ENCODE results near the gene CCDC158.
"Not testable (repeated sequence)": the region's sequence is repeated elsewhere in the genome, so short reads cannot be mapped to it uniquely, and the experiment has no call there.

CCDC158 gene

GRCh38 chr4:76282941-76283689 lies 137.8 kb downstream of the CCDC158 start:
- DNase-seq (ENCODE audit: insufficient read length, low spot score), result no peak

DNA sequence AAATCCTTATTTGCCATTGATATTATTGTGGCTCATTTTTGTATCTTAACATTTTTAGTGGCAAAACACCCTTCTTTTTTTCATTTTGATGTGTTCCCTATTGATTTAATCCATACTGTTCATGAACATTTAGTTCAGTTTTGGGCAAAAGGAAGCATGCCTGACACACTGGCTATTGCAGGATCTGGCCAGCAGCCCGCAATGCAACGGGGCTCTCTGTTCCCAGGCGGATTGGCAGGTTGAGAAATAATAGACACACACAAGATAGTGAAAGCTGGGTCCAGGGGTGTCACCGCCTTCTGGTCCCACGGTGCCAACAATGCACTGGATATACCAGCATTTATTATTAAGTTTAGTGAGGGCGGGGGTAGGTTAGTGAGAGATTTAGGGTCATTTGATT lies 139.3 kb downstream of the CCDC158 start:
- FAIRE-seq; DNase-seq (ENCODE audit: insufficient read length, low spot score): not testable (repeated sequence)

More at GRCh38 chr4:76282941-76283689, 137.8 kb downstream of the CCDC158 start:
- FAIRE-seq, result no peak

DNA sequence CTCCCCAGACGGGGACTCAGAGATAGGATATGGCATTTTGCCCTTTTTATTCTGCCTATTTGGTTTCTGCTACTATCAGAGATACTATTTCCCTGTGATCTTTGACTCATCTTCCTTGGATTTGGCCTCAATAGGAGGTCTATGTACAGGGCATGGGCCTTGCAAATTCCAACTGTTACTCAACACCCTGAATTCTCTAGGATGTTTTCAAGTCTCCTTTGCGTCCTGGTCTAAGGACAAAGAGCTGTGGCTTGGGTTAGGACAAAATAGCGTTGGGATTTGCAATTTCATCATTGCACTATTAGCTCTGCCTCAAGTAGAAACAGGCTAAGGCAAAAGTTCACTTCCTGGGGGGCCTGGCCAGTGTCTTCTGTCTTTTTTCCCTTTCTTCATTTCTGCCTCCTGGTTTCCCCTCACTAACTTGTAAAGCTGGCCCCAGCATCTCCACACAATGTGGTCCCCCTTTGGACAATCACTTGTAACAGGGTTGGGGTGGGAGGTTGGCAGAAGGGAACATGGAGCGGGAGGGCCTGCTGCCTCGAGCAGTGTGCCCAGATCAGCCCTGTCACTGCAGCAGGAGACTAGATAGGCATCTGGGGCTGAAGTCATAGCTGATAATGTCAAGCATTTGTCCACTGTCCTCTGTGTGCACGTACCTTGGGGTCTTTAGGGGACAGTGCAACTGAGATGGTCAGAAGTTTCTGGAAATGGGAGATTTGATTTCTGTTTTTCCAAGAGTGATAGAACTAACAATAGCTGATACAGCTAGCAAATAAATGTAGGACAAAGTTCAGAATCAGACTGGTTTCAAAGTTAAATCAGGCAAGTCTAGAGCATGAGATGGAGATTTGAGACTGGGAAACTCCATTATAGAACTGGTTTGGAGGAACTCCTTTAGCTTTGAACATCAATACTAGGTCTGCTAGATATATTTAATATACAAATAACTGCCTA lies 140.2 kb downstream of the CCDC158 start:
- DNase-seq (ENCODE audit: insufficient read length, low spot score) (no peak), FAIRE-seq (no peak)

DNA sequence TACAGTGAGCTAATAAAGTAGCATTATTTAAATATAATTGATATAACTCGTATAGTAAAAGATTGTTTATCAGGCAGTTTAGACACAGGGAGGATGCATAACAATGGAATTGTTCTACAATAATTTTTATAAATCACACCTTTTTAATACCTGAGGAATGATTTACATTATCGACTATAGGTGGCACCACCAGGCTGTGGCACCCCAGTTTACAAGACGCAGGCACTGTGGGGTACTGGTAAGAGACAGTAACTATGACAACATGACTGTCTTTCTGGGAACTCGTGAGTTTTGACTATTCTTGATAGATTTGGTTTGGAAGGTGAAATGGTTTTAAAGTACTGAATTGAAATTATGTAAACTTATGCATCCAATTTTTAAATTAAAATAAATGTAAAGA lies 141.5 kb downstream of the CCDC158 start:
- FAIRE-seq (no peak), DNase-seq (ENCODE audit: insufficient read length, low spot score) (no peak)

DNA sequence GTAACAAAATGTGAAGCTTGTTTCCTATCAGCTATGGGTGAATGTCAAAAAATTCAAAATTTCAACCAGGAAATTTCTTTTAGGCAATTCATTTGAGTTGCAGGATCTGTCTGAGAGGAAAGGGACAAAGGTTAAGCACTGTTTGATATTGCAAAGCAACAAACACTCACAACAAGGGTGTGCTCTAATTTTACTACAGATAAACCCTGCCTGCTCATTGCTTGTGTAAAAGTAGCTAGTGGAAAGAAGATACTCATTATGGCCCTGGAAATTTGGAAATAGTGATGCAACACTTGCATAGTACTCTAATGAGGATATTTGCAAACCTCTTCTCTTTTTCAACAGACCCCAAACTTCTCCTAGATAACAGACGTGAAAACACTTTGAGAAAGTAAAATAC lies 142.4 kb downstream of the CCDC158 start:
- DNase-seq (ENCODE audit: insufficient read length, low spot score), result no peak
- FAIRE-seq, result no peak

GRCh38 chr4:76277667-76278066 lies 143.3 kb downstream of the CCDC158 start:
- DNase-seq (ENCODE audit: insufficient read length, low spot score) (no peak), FAIRE-seq (no peak)

DNA sequence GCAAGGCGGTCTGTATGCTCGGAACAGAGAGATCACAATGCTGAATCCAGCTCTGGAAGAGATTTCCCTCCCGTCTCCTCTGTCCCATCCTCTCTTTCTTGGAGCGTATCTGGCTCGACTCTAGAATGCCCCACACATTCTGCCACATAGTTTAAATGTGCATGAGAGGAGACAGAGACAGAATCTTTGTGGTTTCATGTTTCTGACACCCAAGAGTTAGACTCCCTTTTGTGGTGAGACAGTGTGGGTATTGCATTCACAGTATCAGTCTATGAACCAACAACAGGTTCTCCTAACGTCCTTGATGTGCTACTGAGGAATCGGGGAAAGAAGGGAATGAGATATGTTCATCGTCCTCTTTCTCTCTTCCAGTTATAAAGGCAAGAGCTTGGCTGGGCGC lies 144.1 kb downstream of the CCDC158 start:
- no peak for DNase-seq (ENCODE audit: insufficient read length, low spot score)
- no peak for FAIRE-seq

GRCh38 chr4:76275486-76276124 lies 145.3 kb downstream of the CCDC158 start:
- DNase-seq (ENCODE audit: insufficient read length, low spot score), result no peak
- FAIRE-seq, result no peak

GRCh38 chr4:76272999-76273398 lies 147.9 kb downstream of the CCDC158 start:
- FAIRE-seq (no peak), DNase-seq (ENCODE audit: insufficient read length, low spot score) (no peak)

DNA sequence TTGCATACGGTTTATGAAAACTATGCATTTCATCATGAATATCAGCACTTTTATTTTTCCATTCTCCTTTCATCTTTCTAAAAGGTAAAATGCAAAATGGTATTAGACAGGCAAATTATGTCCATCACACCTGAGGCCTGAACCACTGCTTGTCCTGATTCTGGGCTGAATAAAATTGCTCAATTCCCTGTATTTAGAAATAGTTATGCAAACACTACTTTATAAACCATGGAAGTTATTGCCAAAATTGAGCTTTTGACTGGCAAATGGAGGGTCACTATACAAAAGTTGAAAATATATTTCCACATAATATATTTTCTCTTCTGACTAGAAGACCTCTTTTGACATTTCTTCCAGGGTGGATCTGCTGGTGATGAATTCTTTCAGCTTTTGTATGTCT lies 148.4 kb downstream of the CCDC158 start:
- no peak for DNase-seq (ENCODE audit: insufficient read length, low spot score)
- FAIRE-seq, result no peak

GRCh38 chr4:76272073-76272472 lies 148.9 kb downstream of the CCDC158 start:
- no peak for FAIRE-seq
- DNase-seq (ENCODE audit: insufficient read length, low spot score), result no peak

GRCh38 chr4:76271248-76271647 lies 149.7 kb downstream of the CCDC158 start:
- no peak for FAIRE-seq

GRCh38 chr4:76270244-76271175 lies 150.4 kb downstream of the CCDC158 start:
- DNase-seq (ENCODE audit: insufficient read length, low spot score) (no peak), FAIRE-seq (no peak)

More at GRCh38 chr4:76271248-76271647, 149.7 kb downstream of the CCDC158 start:
- DNase-seq (ENCODE audit: insufficient read length, low spot score), result no peak

DNA sequence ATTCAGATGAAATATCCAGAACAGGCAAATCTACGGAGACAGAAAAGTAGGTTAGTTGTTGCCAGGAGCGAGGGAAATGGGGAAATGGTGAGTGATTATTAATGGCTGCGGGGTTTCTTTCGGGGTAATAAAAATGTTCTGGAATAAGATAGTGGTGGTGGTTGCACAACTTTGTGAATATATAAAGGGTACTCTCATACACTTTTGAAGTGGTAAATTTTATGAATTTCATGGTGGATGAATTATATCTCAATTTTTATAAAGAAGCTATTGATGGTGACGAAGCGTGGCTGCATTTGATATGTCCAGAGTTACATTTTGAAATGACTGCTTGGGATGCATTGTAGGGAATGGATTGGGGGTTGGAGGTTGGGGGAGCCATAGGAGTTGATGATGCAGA lies 153.1 kb downstream of the CCDC158 start:
- DNase-seq (ENCODE audit: insufficient read length, low spot score), result no peak
- FAIRE-seq, result no peak

GRCh38 chr4:76266627-76267026 lies 154.3 kb downstream of the CCDC158 start:
- FAIRE-seq (no peak), DNase-seq (ENCODE audit: insufficient read length, low spot score) (no peak)

DNA sequence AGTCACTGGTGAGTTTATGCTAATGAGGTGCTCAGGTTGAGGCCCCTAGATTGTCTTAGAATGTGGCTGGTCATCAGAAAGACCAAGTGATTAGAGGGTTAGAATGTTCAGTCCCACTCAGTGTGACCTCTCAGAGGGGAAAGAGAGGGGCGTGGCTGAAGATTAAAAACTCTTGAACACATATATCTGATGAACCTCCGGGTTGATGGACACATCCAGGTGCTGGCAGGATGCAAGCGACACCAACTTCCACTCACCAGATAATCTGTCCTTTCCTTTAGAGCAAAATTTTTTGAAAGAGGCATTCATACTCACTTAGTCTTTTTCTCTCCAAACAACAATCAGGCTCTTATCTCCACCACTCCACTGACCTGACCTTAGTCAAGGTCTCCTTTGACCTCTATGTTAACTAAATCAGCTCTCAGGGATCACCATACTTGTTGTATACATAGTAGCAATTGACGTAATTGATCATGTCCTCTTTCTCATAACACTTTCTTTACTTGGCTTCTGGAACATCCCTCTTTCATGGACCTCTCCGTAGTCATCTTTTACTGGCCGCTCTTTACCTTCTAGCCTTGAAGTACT lies 155.2 kb downstream of the CCDC158 start:
- no peak for FAIRE-seq
- DNase-seq (ENCODE audit: insufficient read length, low spot score), result no peak
